ENCODE data around the gene FOXL2NB.
"Not testable (repeated sequence)": the region's sequence is repeated elsewhere in the genome, so short reads cannot be mapped to it uniquely, and the experiment has no call there.

FOXL2NB gene

DNA sequence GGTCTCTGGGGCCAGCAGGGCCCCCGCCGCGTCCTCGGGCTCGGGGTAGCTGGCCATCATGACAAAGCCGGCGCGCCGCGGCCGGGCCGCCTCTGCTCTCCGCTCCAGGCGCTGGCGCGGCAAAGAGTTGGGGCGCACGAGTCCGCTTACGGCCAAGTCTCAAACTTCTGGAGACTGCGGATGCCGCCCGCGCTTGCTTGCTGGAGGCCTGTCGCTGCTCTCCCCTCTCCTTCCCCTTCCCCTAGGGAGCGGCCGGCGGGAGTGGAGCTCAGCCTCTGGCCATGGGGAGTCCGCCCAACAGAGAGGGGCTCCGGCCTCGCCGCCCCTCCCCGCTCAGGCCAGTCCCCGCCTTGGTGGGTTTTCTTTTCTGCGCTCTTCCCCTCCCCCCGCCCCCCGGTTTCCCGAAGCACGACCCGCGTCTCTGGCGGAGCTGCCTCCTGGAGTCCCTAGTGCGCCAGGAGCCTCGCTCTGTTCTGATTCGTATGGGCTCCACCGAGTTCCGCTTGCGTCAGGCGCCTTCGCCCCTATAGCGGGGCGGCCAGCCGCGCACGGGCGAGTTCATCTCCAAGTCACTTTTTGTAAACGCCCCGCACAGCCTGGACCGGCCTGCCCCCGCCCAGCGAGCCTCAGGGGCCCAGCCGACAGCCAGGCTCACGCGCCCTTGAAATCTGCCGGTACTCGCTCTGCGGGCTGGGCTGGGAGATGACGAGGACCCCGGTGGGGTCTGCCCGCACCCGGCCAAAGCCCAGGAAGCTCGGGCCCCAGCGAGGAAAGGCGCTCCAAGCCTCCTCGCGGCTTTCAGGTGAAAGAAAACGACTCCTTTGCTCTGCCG is at the start of gene FOXL2NB, which contains the start of gene FOXL2:
Gene FOXL2NB (plus strand): TSS at position 555 of the 832 bp plus-strand sequence. CDS start 148 bp downstream, at position 703.
Gene FOXL2 (minus strand): TSS at position 475 of the 832 bp plus-strand sequence. CDS start 415 bp downstream, at position 60.
- no peak for DNase-seq (ENCODE audit: low read depth in 2 of 2)

DNA sequence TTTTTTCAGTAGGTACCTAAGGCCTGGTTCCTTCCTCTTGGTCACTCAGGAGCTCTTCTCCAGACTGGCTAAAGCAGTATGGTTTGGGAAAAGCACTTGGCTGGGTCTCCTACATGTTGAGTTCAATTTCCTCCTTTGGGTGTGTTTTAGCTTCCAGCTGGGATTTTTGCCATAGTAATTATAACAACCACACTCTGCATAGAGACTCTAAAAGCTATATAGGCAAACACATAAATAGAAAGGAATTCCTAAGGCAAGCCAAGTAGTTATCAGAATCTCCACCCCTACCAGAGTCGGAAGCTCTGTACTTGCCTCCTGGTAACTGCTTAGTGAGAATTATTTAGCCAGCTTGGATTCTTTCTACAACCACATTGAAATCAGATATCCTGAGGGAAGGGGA is 48.7 kb upstream of the FOXL2NB start:
- no peak for DNase-seq (ENCODE audit: low read depth in 2 of 2)

GRCh38 chr3:138898708-138899107 is 48.3 kb upstream of the FOXL2NB start:
- DNase-seq (ENCODE audit: low read depth in 2 of 2), result no peak

- no peak for DNase-seq (ENCODE audit: low read depth in 2 of 2)
Measured at GRCh38 chr3:138899351-138899991, 47.5 kb upstream of the FOXL2NB start.

- no peak for DNase-seq (ENCODE audit: low read depth in 2 of 2)
Measured at GRCh38 chr3:138901567-138901966, 45.5 kb upstream of the FOXL2NB start.

DNA sequence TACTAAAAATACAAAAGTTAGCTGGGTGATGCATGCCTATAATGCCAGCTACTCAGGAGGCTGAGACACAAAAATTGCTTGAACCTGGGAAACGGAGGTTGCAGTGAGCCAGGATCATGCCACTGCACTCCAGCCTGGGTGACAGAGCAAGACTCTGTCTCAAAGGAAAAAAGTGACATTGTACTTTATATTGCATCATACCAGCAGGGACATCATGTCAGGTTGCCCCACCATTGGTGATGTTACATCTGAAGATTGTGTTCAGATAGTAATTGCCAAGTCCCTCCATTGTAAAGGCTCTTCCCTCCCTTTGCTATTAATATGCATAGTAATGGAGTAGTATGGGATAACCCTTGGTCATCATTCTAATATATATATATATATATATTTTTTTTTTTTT is 44.8 kb upstream of the FOXL2NB start:
- no peak for DNase-seq (ENCODE audit: low read depth in 2 of 2)

DNA sequence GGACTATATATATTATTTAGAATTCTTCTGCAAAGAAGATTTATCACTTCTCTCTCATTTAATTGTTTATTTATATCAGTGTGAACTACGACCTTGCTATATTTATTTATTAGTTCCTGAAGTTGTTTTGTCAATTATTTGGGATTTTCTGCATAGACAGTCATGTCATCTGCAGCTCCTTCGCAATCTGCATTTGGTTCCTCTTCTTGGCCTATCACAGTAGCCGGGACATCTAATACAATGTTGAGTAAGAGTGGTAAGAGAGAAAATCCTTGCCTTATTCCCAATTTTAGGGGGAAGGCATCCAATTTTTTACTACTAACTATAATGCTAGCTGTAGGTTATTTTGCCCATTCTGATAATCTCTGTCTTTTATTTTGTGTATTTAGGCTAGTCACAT is 39.5 kb upstream of the FOXL2NB start:
- no peak for DNase-seq (ENCODE audit: low read depth in 2 of 2)

GRCh38 chr3:138908846-138909245 is 38.2 kb upstream of the FOXL2NB start:
- DNase-seq (ENCODE audit: low read depth in 2 of 2), result no peak

DNA sequence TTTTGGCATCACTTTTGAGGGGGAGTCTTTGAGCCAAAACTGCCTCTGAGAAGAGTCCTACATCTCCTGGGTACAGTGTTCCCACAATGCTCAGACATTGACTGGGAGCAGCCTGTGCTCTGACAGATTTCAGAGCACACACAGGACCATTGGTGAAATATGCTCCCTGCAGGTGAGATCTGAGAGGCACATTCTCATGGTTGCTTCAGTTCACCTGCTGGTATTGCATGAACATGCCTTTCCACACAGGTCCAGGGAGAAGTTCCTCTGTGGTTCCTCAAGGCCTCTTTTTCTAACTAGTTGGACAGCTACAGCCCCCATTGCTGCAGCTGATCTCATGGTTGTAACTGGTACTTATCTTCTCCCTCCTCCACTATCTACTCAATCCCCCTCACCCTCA is 37.1 kb upstream of the FOXL2NB start:
- DNase-seq (ENCODE audit: low read depth in 2 of 2), result no peak

GRCh38 chr3:138911621-138912020 is 35.4 kb upstream of the FOXL2NB start:
- no peak for DNase-seq (ENCODE audit: low read depth in 2 of 2)

GRCh38 chr3:138912237-138912636 is 34.8 kb upstream of the FOXL2NB start:
- DNase-seq (ENCODE audit: low read depth in 2 of 2), result no peak

GRCh38 chr3:138913766-138914165 is 33.3 kb upstream of the FOXL2NB start:
- no peak for DNase-seq (ENCODE audit: low read depth in 2 of 2)

DNA sequence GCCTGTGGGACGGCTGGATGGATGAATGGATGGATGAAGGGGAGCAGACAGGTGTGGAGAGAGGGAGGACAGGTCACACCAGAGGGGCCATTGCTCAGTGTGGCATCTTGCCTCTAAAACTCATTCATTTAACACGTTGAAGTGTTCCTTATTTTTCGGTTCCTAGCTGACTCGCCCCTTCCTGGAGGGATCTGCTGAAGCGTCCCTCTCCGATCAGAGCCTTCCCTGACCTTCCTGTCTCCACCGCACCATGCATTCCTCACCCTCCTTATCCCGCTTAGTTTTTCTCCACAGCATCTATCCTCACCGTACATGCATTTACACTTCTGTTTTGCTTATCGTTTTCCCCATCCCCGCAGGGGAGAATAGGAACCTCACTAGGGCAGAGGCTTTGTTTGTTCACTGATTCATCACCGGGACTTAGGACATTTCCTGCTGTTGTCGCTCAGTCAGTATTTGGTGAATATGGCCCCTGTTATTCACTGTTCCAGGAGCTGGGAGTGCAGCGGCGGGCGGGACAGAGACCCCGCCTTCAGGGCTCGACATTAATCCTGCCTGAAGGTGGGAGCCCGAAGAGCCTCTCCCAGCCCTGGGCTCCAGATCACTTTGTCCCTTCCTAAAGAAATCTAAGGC is 32.0 kb upstream of the FOXL2NB start:
- DNase-seq (ENCODE audit: low read depth in 2 of 2), result no peak

GRCh38 chr3:138915503-138916498 is 31.2 kb upstream of the FOXL2NB start:
- peak; percentile 66 to 80 for DNase-seq (ENCODE audit: low read depth in 2 of 2)

DNA sequence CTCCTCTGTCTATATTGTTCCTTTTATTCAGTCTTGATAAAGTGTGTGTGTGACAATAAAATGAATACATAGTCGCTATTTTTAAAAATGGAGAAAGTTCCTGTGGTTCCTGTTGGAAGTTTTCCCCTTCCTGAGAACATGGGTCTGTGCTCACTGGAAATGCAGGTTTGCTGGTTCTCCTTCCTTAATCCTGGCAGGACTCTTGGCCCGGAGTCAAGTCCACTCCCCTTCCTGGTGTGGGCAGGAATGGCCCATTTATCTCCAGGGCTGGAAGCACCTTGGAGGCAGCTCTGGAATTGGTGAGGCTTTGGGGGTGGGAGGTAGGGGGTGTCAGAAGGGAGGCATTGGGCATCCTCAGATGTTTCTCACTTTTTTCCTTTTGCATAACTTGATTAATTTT is 30.2 kb upstream of the FOXL2NB start:
- no peak for DNase-seq (ENCODE audit: low read depth in 2 of 2)

DNA sequence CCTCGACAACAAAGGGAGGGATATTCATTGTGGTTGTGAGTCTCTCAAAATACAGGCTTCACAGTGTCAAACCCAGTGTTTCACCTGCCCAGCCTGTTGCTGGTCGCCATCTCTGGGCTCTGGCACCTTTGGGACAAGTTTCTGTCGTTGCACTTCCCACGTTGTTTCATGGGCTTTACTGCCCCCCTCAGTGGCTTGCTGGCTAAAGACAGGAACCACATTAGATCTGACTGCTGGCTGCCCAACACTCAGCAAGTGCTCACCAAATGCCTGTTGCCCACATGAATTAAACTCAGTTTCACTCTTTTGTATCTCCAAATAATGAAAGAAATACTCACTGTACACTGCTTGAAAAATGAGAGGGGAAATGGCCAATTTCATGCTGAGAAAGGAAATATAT is 27.7 kb upstream of the FOXL2NB start:
- no peak for DNase-seq (ENCODE audit: low read depth in 2 of 2)

- no peak for DNase-seq (ENCODE audit: low read depth in 2 of 2)
Measured at GRCh38 chr3:138921316-138922292, 25.4 kb upstream of the FOXL2NB start.

DNA sequence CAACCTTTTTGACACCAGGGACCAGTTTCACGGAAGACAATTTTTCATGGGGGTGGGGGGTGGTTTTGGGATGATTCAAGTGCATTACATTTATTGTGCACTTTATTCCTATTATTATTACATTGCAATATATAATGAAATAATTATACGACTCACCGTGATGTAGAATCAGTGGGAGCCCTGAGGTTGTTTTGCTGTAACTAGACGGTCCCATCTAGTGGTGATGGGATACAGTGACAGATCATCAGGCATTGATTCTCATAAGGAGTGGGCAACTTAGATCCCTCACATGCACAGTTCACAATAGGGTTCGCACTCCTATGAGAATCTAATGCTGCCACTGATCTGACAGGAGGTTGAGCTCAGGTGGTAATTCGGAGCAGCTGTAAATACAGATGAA is 24.6 kb upstream of the FOXL2NB start:
- not testable (repeated sequence) for DNase-seq (ENCODE audit: low read depth in 2 of 2)

- peak; percentile 63 to 83 for DNase-seq (ENCODE audit: low read depth in 2 of 2)
Measured at GRCh38 chr3:138923531-138923994, 23.5 kb upstream of the FOXL2NB start.

Measured in stimulated activated CD4-positive, alpha-beta T cell treated with anti-CD3 and anti-CD28 coated beads, Interleukin-15, amount 100 ng/mL, for 48 hours (primary cell).